Activated T-cell treated with anti-CD3 and anti-CD28 coated beads, Interleukin-2, amount 50 U/mL, for 1 hour (primary cell): ENCODE data around the gene TMEM242.

Source experiments
- DNase-seq: peaks from one replicate; pipeline ENCODE4 v3.0.0-alpha.2; 2020

TMEM242 gene

GRCh38 chr6:157246048-157246630 is 77.2 kb downstream of the TMEM242 start:
- no peak for DNase-seq

- DNase-seq, result no peak
Measured at GRCh38 chr6:157245436-157245835, 77.9 kb downstream of the TMEM242 start.

- DNase-seq, result no peak
Measured at GRCh38 chr6:157244780-157245179, 78.5 kb downstream of the TMEM242 start.

GRCh38 chr6:157244175-157244574 is 79.1 kb downstream of the TMEM242 start:
- DNase-seq, result no peak

GRCh38 chr6:157242791-157243190 is 80.5 kb downstream of the TMEM242 start:
- DNase-seq, result no peak

GRCh38 chr6:157240960-157241311 is 82.4 kb downstream of the TMEM242 start:
- no peak for DNase-seq

- no peak for DNase-seq
Measured at GRCh38 chr6:157240059-157240959, 83.0 kb downstream of the TMEM242 start.

GRCh38 chr6:157239671-157240058 is 83.7 kb downstream of the TMEM242 start:
- no peak for DNase-seq
